Effector memory CD4-positive, alpha-beta T cell (primary cell): Measurements from ENCODE around the gene TIA1.
A peak's percentile ranks its signal among the peaks of the same experiment; 100 is the strongest.
"Not testable (repeated sequence)": the region's sequence is repeated elsewhere in the genome, so short reads cannot be mapped to it uniquely, and the experiment has no call there.

Experiments
- DNase-seq, 3 donors: peaks; one replicate each; pipeline ENCODE4 v3.0.0-alpha.2; 2020
- H3K27ac ChIP-seq: 2 replicates; pipeline ENCODE4 v1.7.0; 2013; ENCODE audit warnings: mild to moderate bottlenecking, low read length, moderate library complexity; ENCODE audit not compliant: insufficient read depth, poor library complexity, severe bottlenecking
- H3K27me3 ChIP-seq: replicated peaks from 2 replicates; pipeline ENCODE4 v1.7.0; 2013; ENCODE audit warnings: mild to moderate bottlenecking, low read length; ENCODE audit not compliant: insufficient read depth, control insufficient read depth, poor library complexity, severe bottlenecking
- H3K36me3 ChIP-seq: 2 replicates; pipeline ENCODE4 v1.7.0; 2013; ENCODE audit warnings: mild to moderate bottlenecking, low read length, moderate library complexity; ENCODE audit not compliant: control insufficient read depth, insufficient read depth
- H3K4me1 ChIP-seq: 2 replicates; pipeline ENCODE4 v1.7.0; 2013; ENCODE audit warnings: low read length, mild to moderate bottlenecking; ENCODE audit not compliant: control insufficient read depth, insufficient read depth, poor library complexity, severe bottlenecking
- H3K4me3 ChIP-seq: 2 replicates; pipeline ENCODE4 v1.7.0; 2013; ENCODE audit warnings: low read length, low read depth, mild to moderate bottlenecking; ENCODE audit not compliant: insufficient read depth, poor library complexity, severe bottlenecking
- H3K9me3 ChIP-seq: 2 replicates; pipeline ENCODE4 v1.7.0; 2013; ENCODE audit warnings: mild to moderate bottlenecking, low read length, moderate library complexity; ENCODE audit not compliant: control insufficient read depth

The TIA1 gene

GRCh38 chr2:70199320-70199864, 49.0 kb downstream of the TIA1 start:
- Histone ChIP-seq H3K27me3 (no peaks in the 10 kb centered on the region), H3K4me1 (no peaks in the 10 kb centered on the region), H3K27ac (no peak overlapping the region), H3K4me3 (no peak overlapping the region), H3K36me3 (no peaks in the 10 kb centered on the region), H3K9me3 (no peaks in the 10 kb centered on the region)
- DNase-seq = no peak

- no peaks in the 10 kb centered on the region for H3K4me1 ChIP-seq
- H3K4me3 ChIP-seq = no peak overlapping the region
- no peak for DNase-seq
- no peak overlapping the region for H3K27ac ChIP-seq
- H3K9me3 ChIP-seq = no peaks in the 10 kb centered on the region
- no peaks in the 10 kb centered on the region for H3K27me3 ChIP-seq
- no peaks in the 10 kb centered on the region for H3K36me3 ChIP-seq
Measured at GRCh38 chr2:70192516-70192915, 55.9 kb downstream of the TIA1 start.

- Histone ChIP-seq H3K4me1 (no peaks in the 10 kb centered on the region), H3K27me3 (no peaks in the 10 kb centered on the region), H3K36me3 (no peaks in the 10 kb centered on the region), H3K27ac (peak overlapping the region; percentile 95), H3K4me3 (peak overlapping the region; percentile 68), H3K9me3 (no peaks in the 10 kb centered on the region)
- DNase-seq = no peak
Measured at GRCh38 chr2:70191244-70191735, 57.1 kb downstream of the TIA1 start.

- H3K9me3 ChIP-seq = no peaks in the 10 kb centered on the region
- H3K36me3 ChIP-seq = no peaks in the 10 kb centered on the region
- peak within 1 kb of the TSS; percentile 95 for H3K27ac ChIP-seq
- no peaks in the 10 kb centered on the region for H3K27me3 ChIP-seq
- H3K4me1 ChIP-seq = no peaks in the 10 kb centered on the region
- peak within 1 kb of the TSS; percentile 68 for H3K4me3 ChIP-seq
- DNase-seq = peak; percentile 87 to 93 (median 92)
Measured at GRCh38 chr2:70190418-70191243, 57.8 kb downstream of the TIA1 start, which contains the start of gene C2orf42. Gene C2orf42 (minus strand): TSS chr2:70191019. CDS start chr2:70181985, 9,034 bp downstream.

- no peaks in the 10 kb centered on the region for H3K36me3 ChIP-seq
- H3K9me3 ChIP-seq = no peaks in the 10 kb centered on the region
- no peaks in the 10 kb centered on the region for H3K27me3 ChIP-seq
- H3K4me1 ChIP-seq = no peaks in the 10 kb centered on the region
- H3K4me3 ChIP-seq = no peak overlapping the region
- no peak for DNase-seq
- no peak overlapping the region for H3K27ac ChIP-seq
Measured at GRCh38 chr2:70188460-70188859, 60.0 kb downstream of the TIA1 start.

- DNase-seq, H3K27me3 ChIP-seq: not testable (repeated sequence)
Measured at GRCh38 chr2:70187170-70187569, 61.3 kb downstream of the TIA1 start.

GRCh38 chr2:70182689-70183088, 65.7 kb downstream of the TIA1 start:
- Histone ChIP-seq H3K27ac (no peak overlapping the region), H3K4me1 (no peaks in the 10 kb centered on the region), H3K36me3 (peaks cover 10% of the 10 kb centered on the region), H3K4me3 (no peak overlapping the region), H3K27me3 (no peaks in the 10 kb centered on the region), H3K9me3 (no peaks in the 10 kb centered on the region)
- DNase-seq = no peak

More at GRCh38 chr2:70187170-70187569, 61.3 kb downstream of the TIA1 start:
- H3K36me3 ChIP-seq, H3K4me3 ChIP-seq, H3K27ac ChIP-seq, H3K9me3 ChIP-seq, H3K4me1 ChIP-seq: not testable (repeated sequence)

GRCh38 chr2:70181363-70181956, 67.0 kb downstream of the TIA1 start:
- Histone ChIP-seq H3K27ac (no peak overlapping the region), H3K27me3 (no peaks in the 10 kb centered on the region), H3K4me3 (no peak overlapping the region), H3K9me3 (no peaks in the 10 kb centered on the region), H3K36me3 (peaks cover 10% of the 10 kb centered on the region), H3K4me1 (no peaks in the 10 kb centered on the region)
- no peak for DNase-seq

GRCh38 chr2:70173520-70173919, 74.9 kb downstream of the TIA1 start:
- DNase-seq = no peak
- Histone ChIP-seq H3K36me3 (peaks cover 13% of the 10 kb centered on the region), H3K4me1 (no peaks in the 10 kb centered on the region), H3K27me3 (no peaks in the 10 kb centered on the region), H3K9me3 (no peaks in the 10 kb centered on the region), H3K4me3 (no peak overlapping the region), H3K27ac (no peak overlapping the region)
